GM12801 (cell line): ENCODE measurements around the gene SS18L1.

Experiments
- TF ChIP-seq, protein P1 (sequence below): IDR thresholded peaks from one replicate; pipeline ENCODE4 v1.5.1; 2011; ENCODE audit warnings: control low read depth; ENCODE audit not compliant: insufficient read length; ENCODE audit errors: extremely low read depth

Gene SS18L1

GRCh38 chr20:62227977-62228958, 84.7 kb downstream of the SS18L1 start:
- TF ChIP-seq, protein P1, sequence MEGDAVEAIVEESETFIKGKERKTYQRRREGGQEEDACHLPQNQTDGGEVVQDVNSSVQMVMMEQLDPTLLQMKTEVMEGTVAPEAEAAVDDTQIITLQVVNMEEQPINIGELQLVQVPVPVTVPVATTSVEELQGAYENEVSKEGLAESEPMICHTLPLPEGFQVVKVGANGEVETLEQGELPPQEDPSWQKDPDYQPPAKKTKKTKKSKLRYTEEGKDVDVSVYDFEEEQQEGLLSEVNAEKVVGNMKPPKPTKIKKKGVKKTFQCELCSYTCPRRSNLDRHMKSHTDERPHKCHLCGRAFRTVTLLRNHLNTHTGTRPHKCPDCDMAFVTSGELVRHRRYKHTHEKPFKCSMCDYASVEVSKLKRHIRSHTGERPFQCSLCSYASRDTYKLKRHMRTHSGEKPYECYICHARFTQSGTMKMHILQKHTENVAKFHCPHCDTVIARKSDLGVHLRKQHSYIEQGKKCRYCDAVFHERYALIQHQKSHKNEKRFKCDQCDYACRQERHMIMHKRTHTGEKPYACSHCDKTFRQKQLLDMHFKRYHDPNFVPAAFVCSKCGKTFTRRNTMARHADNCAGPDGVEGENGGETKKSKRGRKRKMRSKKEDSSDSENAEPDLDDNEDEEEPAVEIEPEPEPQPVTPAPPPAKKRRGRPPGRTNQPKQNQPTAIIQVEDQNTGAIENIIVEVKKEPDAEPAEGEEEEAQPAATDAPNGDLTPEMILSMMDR, result no peak

- TF ChIP-seq, protein P1, result no peak
Observed at GRCh38 chr20:62228982-62229545, 85.5 kb downstream of the SS18L1 start.

GRCh38 chr20:62229667-62230066, 86.1 kb downstream of the SS18L1 start:
- TF ChIP-seq, protein P1, result no peak

- TF ChIP-seq, protein P1, result no peak
Observed at GRCh38 chr20:62230276-62230675, 86.7 kb downstream of the SS18L1 start.

DNA sequence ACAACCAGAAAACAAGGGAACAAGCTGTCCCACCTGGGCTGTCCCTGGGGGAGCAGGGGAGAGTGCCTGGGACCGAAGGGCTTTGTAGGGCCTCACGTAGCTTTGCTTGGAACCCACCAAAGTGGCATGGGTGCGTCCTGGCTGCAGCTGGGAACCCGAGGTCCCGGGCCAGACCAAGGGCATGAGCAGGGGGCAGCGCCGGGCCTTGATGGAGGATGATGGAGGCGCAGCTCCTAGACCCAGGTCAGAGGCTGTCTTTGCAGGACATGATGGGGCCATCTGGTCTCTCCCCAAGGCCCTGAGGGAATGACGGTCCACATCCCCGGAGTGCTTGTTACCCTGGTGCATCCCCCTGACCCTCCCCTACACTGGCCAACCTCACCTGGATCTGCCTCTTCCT, 87.1 kb downstream of the SS18L1 start:
- TF ChIP-seq, protein P1, result no peak

- TF ChIP-seq, protein P1, result no peak
Observed at GRCh38 chr20:62231292-62231691, 87.7 kb downstream of the SS18L1 start.
